ENCODE data around the gene TRMT44. TPM values are rescaled to one million over a fixed set of nuclear protein-coding genes. Genes with fewer than 3 reads are reported as not detected.
"Not testable (repeated sequence)": the region's sequence is repeated elsewhere in the genome, so short reads cannot be mapped to it uniquely, and the experiment has no call there.

Gene TRMT44
- total and polyA plus RNA-seq, 12 donors: 6.0 to 26.2 (median 12.5) TPM

- no peak overlapping the region for H3K4me3 ChIP-seq
- WGBS, 4 donors: 79 to 89% (median 87%) methylated on average over 13 to 24 of the region's 24 CpGs
- H3K4me1 ChIP-seq (replicated peaks in 1 of 2): no peaks in the 10 kb centered on the region
- DNase-seq: no peak
- intact Hi-C loops (cut with DNase I): no loop called here
- no peaks in the 10 kb centered on the region for H3K27me3 ChIP-seq
- no peak overlapping the region for H3K27ac ChIP-seq
- no peaks in the 10 kb centered on the region for H3K9me3 ChIP-seq (replicated peaks in 1 of 3)
- TF ChIP-seq CTCF (IDR thresholded peaks at IDR 0.05) (no peak), POLR2A (IDR thresholded peaks at IDR 0.05) (no peak)
- peaks cover 0 to 7% of the 10 kb centered on the region in 2 donors for H3K36me3 ChIP-seq (replicated peaks in 1 of 2)
Measured at GRCh38 chr4:8478801-8479744, 38.5 kb downstream of the TRMT44 start.

- H3K36me3 ChIP-seq (replicated peaks in 1 of 2): peaks cover 0 to 7% of the 10 kb centered on the region in 2 donors
- H3K4me1 ChIP-seq (replicated peaks in 1 of 2): no peaks in the 10 kb centered on the region
Measured at GRCh38 chr4:8480221-8480620, 39.6 kb downstream of the TRMT44 start.

GRCh38 chr4:8486643-8487042 lies 46.1 kb downstream of the TRMT44 start:
- H3K9me3 ChIP-seq (replicated peaks in 1 of 3); H3K36me3 ChIP-seq (replicated peaks in 1 of 2); H3K27me3 ChIP-seq; H3K4me1 ChIP-seq (replicated peaks in 1 of 2); DNase-seq; H3K4me3 ChIP-seq; H3K27ac ChIP-seq; intact Hi-C loops (cut with DNase I): not testable (repeated sequence)
- WGBS, 4 donors: 49 to 60% (median 59%) methylated on average over 8 to 9 of the region's 9 CpGs

More at GRCh38 chr4:8480221-8480620, 39.6 kb downstream of the TRMT44 start:
- WGBS, 4 donors: 91 to 94% (median 92%) methylated on average over 10 to 11 of the region's 11 CpGs
- TF ChIP-seq POLR2A (IDR thresholded peaks at IDR 0.05): no peak
- TF ChIP-seq CTCF (IDR thresholded peaks at IDR 0.05): no peak
- Histone ChIP-seq H3K9me3 (replicated peaks in 1 of 3) (no peaks in the 10 kb centered on the region), H3K27me3 (no peaks in the 10 kb centered on the region), H3K27ac (no peak overlapping the region), H3K4me3 (no peak overlapping the region)
- no peak for DNase-seq
- intact Hi-C loops (cut with DNase I): no loop called here

- TF ChIP-seq POLR2A (IDR thresholded peaks at IDR 0.05) (no peak), CTCF (IDR thresholded peaks at IDR 0.05) (no peak)
- H3K27ac ChIP-seq: no peak overlapping the region
- H3K4me1 ChIP-seq (replicated peaks in 1 of 2): no peaks in the 10 kb centered on the region
- no peak overlapping the region for H3K4me3 ChIP-seq
- no peaks in the 10 kb centered on the region for H3K27me3 ChIP-seq
- 80 to 98% (median 89%) methylated on average over 4 to 5 of the region's 5 CpGs for WGBS, 4 donors
- intact Hi-C loops (cut with DNase I): no loop called here
- DNase-seq: no peak
- no peaks in the 10 kb centered on the region for H3K9me3 ChIP-seq (replicated peaks in 1 of 3)
- no peaks in the 10 kb centered on the region for H3K36me3 ChIP-seq (replicated peaks in 1 of 2)
Measured at GRCh38 chr4:8488791-8489369, 48.3 kb downstream of the TRMT44 start.

- H3K9me3 ChIP-seq (replicated peaks in 1 of 3); DNase-seq; H3K36me3 ChIP-seq (replicated peaks in 1 of 2); intact Hi-C loops (cut with DNase I); H3K27me3 ChIP-seq; H3K27ac ChIP-seq; H3K4me1 ChIP-seq (replicated peaks in 1 of 2); H3K4me3 ChIP-seq: not testable (repeated sequence)
- 85 to 96% (median 95%) methylated on average over 16 to 23 of the region's 23 CpGs; no CpG with 5 or more reads in 1 of the 4 donors for WGBS, 4 donors
Measured at GRCh38 chr4:8491478-8491877, 50.9 kb downstream of the TRMT44 start.

All from adrenal gland (tissue), 12 donors.